Measurements from ENCODE around the gene MEGF9.

Gene MEGF9

GRCh38 chr9:120702075-120702474 is 12.2 kb downstream of the MEGF9 start:
- DNase-seq (ENCODE audit: low spot score) = no peak

GRCh38 chr9:120701248-120701647 is 13.0 kb downstream of the MEGF9 start:
- no peak for DNase-seq (ENCODE audit: low spot score)

- no peak for DNase-seq (ENCODE audit: low spot score)
Observed at GRCh38 chr9:120698766-120699165, 15.5 kb downstream of the MEGF9 start.

DNA sequence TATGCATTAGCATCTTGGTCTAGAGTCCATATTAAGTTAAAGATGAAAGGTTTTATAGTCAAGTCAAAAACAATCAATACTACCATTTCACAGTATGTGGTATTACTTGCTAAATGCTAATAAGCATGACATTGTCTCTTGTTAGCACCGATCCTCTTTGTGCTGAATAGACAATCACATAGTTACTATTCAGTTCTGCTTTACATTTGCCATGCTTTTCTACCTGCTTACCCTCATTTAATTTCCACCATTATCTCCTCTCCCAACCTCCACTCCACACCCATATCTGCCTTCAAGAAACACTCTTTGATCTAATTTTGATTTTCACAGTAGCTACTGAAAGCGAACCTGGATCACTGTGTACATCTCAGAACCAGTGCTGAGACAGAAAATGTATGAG is 16.8 kb downstream of the MEGF9 start:
- no peak for DNase-seq (ENCODE audit: low spot score)

DNA sequence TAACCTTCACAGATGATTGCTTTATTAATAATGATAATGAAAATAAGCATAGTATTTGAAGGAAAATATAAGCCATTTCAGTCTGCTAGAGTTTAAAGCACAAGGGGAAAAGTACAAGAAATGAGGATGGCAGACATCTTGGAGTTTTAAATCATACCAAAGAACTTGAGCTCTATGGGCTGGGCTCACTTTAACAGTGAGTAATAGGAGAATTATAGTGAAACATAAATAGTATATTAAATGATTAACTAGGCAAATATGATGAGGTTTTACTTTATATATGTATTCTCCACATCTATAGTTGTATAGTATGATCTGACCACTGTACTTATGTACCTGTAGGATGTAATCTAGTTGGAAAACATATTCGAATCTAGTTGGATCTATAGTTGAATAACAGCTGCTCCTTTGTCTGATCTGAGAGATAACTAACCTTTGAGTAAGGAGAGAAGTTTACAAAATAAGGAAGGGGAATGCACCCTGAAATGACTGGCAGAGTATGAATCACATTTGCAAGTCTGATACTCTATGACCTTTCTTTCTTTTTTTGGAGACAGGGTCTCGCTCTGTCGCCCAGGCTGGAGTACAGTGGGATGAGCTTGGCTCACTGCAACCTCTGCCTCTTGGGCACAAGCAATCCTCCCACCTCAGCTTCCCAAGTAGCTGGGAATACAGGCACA is 17.6 kb downstream of the MEGF9 start:
- no peak for DNase-seq (ENCODE audit: low spot score)

GRCh38 chr9:120694559-120694958 is 19.7 kb downstream of the MEGF9 start:
- DNase-seq (ENCODE audit: low spot score) = no peak

DNA sequence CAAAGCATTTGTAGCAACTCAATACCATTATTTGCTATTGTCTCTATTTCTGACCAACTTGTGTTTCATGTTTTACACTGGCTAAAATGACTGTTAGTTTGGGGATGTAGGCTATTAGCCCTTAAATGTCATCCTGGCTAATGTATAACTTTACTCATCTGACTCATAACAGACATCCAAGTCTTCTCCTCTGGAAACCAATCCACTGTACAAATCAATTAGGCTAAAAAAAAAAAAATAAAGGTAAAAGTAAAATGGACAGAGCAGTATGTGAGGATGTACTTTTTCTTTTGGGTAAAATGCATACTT is 20.6 kb downstream of the MEGF9 start:
- no peak for DNase-seq (ENCODE audit: low spot score)

GRCh38 chr9:120692901-120693699 is 21.2 kb downstream of the MEGF9 start:
- DNase-seq (ENCODE audit: low spot score) = no peak

DNA sequence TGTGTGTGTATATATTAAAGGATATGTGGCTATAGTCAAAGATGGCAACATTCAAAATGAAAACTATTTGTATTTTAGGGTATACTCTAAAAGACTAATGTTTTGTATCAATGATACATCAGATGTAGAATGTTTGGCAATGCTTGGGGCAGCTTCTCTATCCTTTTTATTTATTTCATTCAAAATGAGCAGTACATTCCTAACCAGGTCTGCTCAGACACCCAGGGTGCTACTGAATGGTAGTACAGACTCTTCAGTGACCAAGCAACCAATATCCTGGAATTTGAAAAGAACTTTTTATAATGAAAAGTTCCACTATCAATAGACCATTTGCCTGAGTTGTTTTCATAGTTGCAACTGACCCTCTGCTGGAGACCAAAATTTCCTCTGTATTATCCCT is 23.9 kb downstream of the MEGF9 start:
- DNase-seq (ENCODE audit: low spot score) = no peak

- no peak for DNase-seq (ENCODE audit: low spot score)
Observed at GRCh38 chr9:120689860-120690259, 24.4 kb downstream of the MEGF9 start.

GRCh38 chr9:120688758-120689157 is 25.5 kb downstream of the MEGF9 start:
- no peak for DNase-seq (ENCODE audit: low spot score)

DNA sequence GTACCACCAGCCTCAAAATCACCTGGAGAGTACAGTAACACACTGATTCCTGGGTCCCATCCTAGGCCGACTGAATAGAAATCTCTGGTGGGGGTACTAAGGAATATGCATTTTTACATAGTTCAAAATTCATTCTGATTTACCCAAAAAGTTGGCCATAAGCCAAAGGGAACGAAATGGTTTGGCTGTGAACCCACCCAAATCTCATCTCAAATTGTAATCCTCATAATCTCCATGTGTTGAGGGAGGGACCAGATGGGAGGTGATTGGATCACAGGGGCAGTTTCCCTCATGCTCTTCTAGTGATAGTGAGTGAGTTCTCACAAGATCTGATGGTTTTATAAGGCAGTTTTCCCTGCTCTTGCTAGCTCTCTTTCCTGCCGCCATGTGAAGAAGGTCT is 31.1 kb downstream of the MEGF9 start:
- no peak for DNase-seq (ENCODE audit: low spot score)

- DNase-seq (ENCODE audit: low spot score) = no peak
Observed at GRCh38 chr9:120681121-120681520, 33.1 kb downstream of the MEGF9 start.

DNA sequence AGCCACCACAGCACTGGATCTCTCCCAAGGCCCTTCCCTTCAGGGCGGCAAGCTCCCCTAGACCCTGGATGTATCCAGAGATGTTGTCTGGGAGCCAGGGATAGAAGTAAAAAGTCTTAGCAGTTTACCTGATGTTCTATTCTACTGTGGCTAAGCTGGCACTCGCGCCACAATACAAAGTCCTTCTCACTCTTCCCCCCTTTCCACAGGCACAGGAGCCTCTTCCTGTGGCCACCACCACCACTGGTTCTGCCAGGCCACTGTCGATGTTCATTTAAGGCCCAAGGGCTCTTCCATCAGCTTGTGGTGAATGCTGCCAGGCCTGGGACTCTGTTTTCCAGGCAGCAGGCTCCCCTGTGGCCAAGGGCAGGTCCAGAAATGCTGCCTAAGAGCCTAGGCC is 33.7 kb downstream of the MEGF9 start:
- no peak for DNase-seq (ENCODE audit: low spot score)

- DNase-seq (ENCODE audit: low spot score) = no peak
Observed at GRCh38 chr9:120680161-120680560, 34.1 kb downstream of the MEGF9 start.

GRCh38 chr9:120677965-120678364 is 36.3 kb downstream of the MEGF9 start:
- DNase-seq (ENCODE audit: low spot score) = no peak

- DNase-seq (ENCODE audit: low spot score) = no peak
Observed at GRCh38 chr9:120676767-120677402, 37.4 kb downstream of the MEGF9 start.

DNA sequence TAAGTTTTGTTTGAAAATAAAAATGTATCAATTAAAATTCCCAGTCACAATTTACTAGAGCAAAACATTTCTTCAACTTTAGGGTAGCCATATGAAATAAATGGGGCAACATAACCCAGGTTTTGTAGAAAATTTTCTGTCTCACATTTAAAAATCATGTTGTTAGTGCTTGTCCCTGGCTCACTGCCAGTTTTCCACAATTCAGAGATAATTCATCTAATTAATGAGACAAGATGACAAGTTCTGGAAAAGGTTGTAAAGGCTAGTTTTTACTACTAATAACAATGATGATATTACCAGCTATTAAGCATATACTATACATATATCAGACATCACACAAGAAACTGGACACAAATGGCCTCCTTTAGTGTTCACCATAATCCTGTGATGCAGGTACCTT is 45.9 kb downstream of the MEGF9 start:
- no peak for DNase-seq (ENCODE audit: low spot score)

GRCh38 chr9:120663950-120664349 is 50.3 kb downstream of the MEGF9 start:
- DNase-seq (ENCODE audit: low spot score) = no peak

DNA sequence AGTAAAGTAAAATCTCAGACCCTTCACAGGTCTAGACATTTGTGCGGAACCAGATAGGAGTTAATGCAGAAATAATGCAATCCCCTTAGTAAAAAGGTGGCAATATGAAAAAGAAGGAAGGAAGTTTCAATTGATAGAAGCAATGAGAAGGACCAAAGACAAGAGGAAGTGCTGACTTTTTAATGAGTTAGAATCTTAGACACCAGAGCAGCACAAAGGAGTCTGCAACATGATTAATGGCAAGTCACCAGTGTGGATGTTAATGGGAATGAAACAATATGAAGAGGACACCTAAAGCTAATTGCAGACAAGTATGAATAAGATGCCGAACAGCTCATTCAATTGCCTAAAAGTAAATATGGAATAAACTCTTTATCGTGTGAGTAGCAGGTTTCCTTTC is 50.9 kb downstream of the MEGF9 start:
- no peak for DNase-seq (ENCODE audit: low spot score)

DNA sequence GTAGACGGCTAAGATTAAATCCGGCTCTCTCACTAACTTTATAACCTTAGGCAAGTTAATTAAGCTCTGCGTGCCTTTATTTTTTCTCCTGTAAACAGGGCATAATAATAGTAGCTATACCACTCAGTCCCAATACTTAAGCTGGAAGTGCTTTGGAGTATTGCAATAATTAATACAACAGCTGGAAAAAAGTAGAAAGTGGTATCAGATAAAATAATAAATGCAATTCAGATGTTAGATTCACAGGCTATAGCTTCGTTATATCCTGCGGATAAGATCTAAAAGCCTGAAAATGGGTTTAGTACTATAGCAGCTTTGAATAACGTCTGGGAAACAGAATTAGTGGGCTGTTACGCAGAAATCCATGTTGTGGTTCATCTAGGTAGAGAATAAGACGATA is 51.8 kb downstream of the MEGF9 start:
- DNase-seq (ENCODE audit: low spot score) = no peak

DNA sequence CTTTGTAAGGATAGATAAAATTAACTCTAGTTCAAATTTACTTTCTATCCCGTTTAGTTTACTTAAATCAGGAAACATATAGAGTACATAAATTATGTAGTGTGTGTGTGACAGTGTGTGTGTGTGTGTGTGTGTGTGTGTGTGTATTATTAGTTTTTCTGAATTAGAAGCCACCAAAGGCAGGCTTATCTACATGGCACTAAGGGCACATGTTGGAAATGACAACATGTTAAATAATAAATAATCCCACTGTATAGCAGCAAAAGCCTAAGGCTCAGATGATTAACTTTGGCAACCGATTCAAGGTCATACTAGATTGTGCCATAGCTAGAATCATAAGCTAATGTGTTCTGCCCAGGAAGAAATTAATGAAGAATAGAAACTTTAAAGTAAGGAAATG is 54.6 kb downstream of the MEGF9 start:
- no peak for DNase-seq (ENCODE audit: low spot score)

DNA sequence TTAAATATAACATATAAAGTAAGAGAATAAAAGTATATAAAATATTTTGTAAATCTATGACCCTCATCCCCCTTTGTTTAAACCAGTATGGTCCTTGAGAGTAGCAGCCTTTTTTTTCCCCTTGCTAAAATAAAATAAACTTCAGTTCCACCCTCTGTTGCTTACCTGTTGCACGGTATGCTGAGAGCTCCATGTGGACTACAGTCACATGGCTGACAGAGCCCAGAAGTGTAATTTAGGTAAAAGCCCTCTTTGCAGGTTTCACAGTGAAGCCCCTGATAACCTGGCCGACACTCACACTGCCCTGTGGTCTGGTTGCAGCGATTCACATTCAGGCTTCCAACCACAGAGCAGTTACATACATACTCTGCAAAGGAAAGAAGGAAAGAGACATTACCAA is 55.1 kb downstream of the MEGF9 start:
- no peak for DNase-seq (ENCODE audit: low spot score)

Data from AG08396 (cell line).